Measurements from ENCODE around the gene ADD3.

The ADD3 gene

GRCh38 chr10:110153396-110153795 is 145.6 kb downstream of the ADD3 start:
- no peak for DNase-seq (ENCODE audit: low spot score)

DNA sequence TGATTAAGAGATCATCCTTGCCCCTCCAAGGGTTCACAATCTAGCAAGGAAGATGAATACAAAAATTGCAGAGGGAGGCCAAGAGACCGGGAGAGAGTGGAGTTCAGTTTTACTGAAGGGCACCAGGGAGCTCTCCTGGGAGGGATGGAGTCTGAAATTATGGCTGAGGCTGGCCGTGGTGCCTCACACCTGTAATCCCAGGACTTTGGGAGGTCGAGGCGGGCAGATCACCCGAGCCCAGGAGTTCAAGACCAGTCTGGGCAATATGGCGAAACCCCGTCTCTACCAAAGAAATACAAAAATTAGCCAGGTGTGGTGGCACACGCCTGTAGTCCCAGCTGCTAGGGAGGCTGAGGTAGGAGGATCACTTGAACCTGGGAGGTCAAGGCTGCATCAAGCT is 148.3 kb downstream of the ADD3 start:
- no peak for DNase-seq (ENCODE audit: low spot score)

GRCh38 chr10:110158051-110159005 is 150.5 kb downstream of the ADD3 start:
- no peak for DNase-seq (ENCODE audit: low spot score)

DNA sequence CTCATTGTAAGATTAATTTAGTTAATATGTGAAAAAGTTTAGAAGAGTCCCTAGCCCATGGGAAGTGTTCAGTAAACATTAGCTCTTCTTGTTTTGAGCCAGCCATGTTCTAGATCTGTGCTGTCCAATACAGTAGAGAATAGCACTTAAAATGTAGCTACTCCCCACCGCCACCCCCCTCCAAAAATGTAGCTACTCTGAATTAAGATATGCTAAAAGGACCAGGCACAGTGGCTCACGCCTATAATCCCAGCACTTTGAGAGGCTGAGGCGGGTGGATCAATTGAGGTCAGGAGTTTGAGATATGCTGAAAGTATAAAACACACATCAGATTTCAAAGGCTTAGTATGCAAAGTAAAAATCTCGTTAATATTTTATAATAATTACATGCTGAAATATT is 152.3 kb downstream of the ADD3 start:
- no peak for DNase-seq (ENCODE audit: low spot score)

GRCh38 chr10:110160522-110160921 is 152.7 kb downstream of the ADD3 start:
- no peak for DNase-seq (ENCODE audit: low spot score)

GRCh38 chr10:110162741-110163145 is 155.0 kb downstream of the ADD3 start:
- DNase-seq (ENCODE audit: low spot score), result no peak

DNA sequence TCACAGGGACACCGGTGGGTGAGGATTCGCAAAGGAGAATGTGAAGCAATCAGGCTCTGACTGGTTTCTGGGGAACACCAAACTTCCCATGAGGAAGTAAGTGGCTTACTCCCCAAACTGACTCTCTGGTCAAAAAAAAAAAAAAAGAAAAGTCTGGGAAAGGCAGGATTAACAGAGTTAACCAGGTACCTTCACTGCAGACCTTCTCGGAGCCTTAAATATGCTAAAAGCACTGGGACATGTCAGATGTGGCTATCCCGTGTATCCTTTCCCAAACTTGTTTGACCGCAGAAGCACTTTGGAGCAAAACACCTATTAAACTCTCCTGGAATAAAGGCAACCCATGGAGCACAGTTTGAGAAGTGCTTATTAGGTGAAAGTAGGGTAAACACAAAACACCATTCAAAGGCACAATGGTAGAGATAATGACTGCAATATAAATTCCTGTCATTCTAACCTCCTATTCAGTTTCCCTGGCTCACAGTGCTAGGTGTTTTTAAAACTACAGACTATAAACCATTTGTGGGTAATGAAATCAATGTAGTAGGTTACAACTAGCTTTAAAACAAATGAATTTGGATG is 155.5 kb downstream of the ADD3 start:
- DNase-seq (ENCODE audit: low spot score), result no peak

GRCh38 chr10:110163841-110164240 is 156.1 kb downstream of the ADD3 start:
- no peak for DNase-seq (ENCODE audit: low spot score)

DNA sequence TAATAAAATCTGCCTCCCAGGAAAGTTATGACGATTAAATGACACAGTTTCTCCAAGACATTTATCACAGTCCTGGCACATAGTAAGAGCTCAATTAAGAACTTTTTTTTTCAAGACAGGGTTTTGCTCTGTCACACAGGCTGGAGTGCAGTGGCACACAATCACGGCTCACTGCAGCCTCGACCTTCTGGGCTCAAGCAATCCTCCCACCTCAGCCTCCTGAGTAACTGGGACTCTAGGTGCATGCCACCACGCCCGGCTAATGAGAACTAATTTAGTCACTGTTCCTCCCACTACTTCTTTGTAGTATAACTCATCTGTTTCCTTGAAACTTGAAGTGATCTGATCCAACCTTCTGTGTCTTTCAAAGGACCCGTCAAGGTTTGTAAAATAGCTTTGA is 157.5 kb downstream of the ADD3 start:
- no peak for DNase-seq (ENCODE audit: low spot score)

DNA sequence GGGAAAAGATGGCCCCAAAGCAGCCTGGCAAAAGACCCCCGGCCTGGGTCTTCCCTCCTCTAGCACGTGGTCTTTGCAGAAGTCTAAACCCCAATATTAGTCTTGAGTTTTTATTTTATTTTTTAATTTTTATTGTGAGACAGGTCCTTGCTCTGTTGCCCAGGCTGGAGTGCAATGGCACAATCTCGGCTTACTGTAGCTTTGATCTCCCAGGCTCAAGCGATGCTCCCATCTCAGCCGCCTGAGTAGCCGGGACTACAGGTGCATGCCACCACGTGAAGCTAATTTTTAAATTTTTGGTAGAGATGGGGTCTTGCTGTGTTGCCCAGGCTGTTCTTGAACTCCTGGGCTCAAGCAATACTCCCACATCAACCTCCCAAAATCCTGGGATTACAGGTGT is 159.4 kb downstream of the ADD3 start:
- no peak for DNase-seq (ENCODE audit: low spot score)

- no peak for DNase-seq (ENCODE audit: low spot score)
Observed at GRCh38 chr10:110168601-110169481, 161.1 kb downstream of the ADD3 start.

- no peak for DNase-seq (ENCODE audit: low spot score)
Observed at GRCh38 chr10:110169586-110169985, 161.8 kb downstream of the ADD3 start.

DNA sequence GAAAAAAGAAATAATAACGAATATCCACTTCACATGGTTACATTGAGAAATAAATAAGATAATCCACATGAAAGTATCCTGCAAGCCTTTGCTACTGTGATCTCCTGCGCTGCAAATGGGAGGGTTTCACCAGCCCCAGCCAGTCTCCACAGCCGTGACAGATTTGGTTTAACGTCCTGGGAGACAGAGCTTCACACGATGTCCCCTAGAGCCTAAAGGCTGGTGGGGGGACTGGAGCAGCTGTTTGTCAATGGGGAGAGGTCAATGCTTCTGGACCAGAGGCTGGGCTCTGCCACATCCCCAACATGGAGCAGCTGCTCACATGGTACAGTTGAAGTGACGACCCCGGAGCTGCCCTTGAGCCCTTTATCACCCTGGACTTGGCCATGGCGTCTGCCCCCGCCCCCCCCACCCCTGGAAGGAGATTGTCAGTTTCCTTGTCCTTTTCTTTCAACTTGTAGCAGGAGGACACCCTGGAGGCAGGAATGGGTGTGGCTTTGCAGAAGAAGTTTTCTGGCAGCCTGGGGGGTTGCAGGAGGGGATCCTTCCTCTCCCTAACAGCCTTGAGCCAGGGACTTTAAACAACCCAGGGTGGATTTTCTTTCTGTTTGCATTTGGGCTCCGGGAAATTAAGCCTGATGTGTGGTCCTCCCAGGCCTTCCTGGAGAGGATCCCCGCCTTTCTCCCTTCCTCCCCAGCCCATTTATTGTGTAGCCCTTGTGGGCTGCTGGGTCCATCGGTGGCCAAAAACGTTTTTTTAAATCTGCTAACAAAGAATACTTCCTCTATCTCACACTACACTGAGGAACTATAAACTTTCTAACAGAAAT is 162.6 kb downstream of the ADD3 start:
- no peak for DNase-seq (ENCODE audit: low spot score)

DNA sequence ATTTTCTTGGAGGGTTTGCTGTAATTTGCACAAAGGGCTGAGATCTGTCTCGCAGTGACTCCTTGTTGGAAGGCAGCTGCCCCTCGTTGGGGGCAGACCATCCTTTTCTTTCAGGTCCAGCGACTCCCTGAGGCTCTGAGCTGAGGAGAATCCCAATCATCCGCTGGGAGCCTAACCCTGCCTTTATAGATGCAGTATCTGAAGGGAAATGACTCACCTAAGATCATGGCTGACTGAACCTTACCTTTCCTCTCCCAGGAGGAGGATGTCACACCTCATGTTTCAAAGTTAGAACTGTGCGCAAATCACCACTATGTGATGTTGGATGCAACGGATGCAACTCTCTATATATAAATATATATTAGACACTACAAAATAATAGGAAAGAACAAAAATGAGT is 163.2 kb downstream of the ADD3 start:
- no peak for DNase-seq (ENCODE audit: low spot score)

GRCh38 chr10:110172155-110172554 is 164.4 kb downstream of the ADD3 start:
- no peak for DNase-seq (ENCODE audit: low spot score)

DNA sequence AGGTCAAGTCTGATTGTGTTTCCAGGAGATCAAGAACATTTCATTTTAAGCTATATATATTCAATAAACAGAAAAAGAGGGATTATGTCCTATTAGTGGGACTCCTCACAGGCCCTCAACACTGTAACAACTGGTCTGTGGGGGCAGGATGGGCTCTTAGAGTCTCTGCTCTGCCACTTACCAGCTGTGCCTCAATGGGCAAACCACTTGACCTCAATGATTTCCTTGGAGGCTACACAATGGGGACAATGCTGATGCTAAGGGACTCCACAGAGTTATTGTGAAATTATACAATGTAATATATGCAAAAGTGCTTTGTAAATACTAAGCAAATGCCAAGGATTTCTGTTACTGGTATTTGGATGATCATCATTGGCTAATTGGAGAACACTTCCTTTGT is 166.4 kb downstream of the ADD3 start:
- no peak for DNase-seq (ENCODE audit: low spot score)

- no peak for DNase-seq (ENCODE audit: low spot score)
Observed at GRCh38 chr10:110174816-110175215, 167.0 kb downstream of the ADD3 start.

GRCh38 chr10:110175406-110175805 is 167.6 kb downstream of the ADD3 start:
- DNase-seq (ENCODE audit: low spot score), result no peak

- no peak for DNase-seq (ENCODE audit: low spot score)
Observed at GRCh38 chr10:110176141-110177030, 168.6 kb downstream of the ADD3 start.

- DNase-seq (ENCODE audit: low spot score), result no peak
Observed at GRCh38 chr10:110179220-110179619, 171.4 kb downstream of the ADD3 start.

- no peak for DNase-seq (ENCODE audit: low spot score)
Observed at GRCh38 chr10:110181451-110181850, 173.7 kb downstream of the ADD3 start.
